Osteoblast (primary cell): ENCODE results near the gene CELSR1. TPM values are rescaled to one million over a fixed set of nuclear protein-coding genes. Genes with fewer than 3 reads are reported as not detected.
A peak's percentile ranks its signal among the peaks of the same experiment; 100 is the strongest.

Experiments
- DNase-seq: peaks from one replicate; pipeline ENCODE4 v3.0.0; 2011; ENCODE audit warnings: low spot score, mixed read lengths; ENCODE audit not compliant: insufficient read length; ENCODE audit errors: missing footprints
- H2AFZ ChIP-seq: 2 replicates; pipeline ENCODE4 v1.6.0; 2011; ENCODE audit warnings: mild to moderate bottlenecking, low read length
- H3K27ac ChIP-seq: 2 replicates; pipeline ENCODE4 v1.5.1; 2011; ENCODE audit warnings: mild to moderate bottlenecking, low read depth, low read length, moderate library complexity
- H3K27me3 ChIP-seq: 2 replicates; pipeline ENCODE4 v1.6.0; 2012; ENCODE audit warnings: mild to moderate bottlenecking, control low read depth, inconsistent platforms, low read length, moderate library complexity; ENCODE audit not compliant: insufficient read depth
- H3K36me3 ChIP-seq: 2 replicates; pipeline ENCODE4 v1.5.1; 2011; ENCODE audit warnings: mild to moderate bottlenecking, low read length, control low read depth, moderate library complexity; ENCODE audit not compliant: insufficient read depth
- H3K4me1 ChIP-seq: 2 replicates; pipeline ENCODE4 v1.5.1; 2011; ENCODE audit warnings: mild to moderate bottlenecking, low read length, control low read depth, moderate library complexity; ENCODE audit not compliant: insufficient read depth
- H3K4me2 ChIP-seq: 2 replicates; pipeline ENCODE4 v1.6.0; 2011; ENCODE audit warnings: mild to moderate bottlenecking, low read length; ENCODE audit not compliant: insufficient read depth
- H3K4me3 ChIP-seq: fragments of 200-600 bp; sonication (generic); 3 replicates; pipeline ENCODE4 v1.5.1; 2012; ENCODE audit warnings: mild to moderate bottlenecking, low read length, inconsistent platforms; ENCODE audit not compliant: insufficient read depth
- H3K79me2 ChIP-seq: 2 replicates; pipeline ENCODE4 v1.6.0; 2012; ENCODE audit warnings: mild to moderate bottlenecking, low read length, control low read depth, inconsistent platforms; ENCODE audit not compliant: insufficient read depth
- H3K9me3 ChIP-seq: 2 replicates; pipeline ENCODE4 v1.5.1; 2011; ENCODE audit warnings: low read depth, low read length, control low read depth
- H4K20me1 ChIP-seq: 2 replicates; pipeline ENCODE4 v1.6.0; 2012; ENCODE audit warnings: mild to moderate bottlenecking, low read length, control low read depth; ENCODE audit not compliant: insufficient read depth
- CTCF ChIP-seq: IDR thresholded peaks from 2 replicates; pipeline ENCODE4 v1.5.1; 2011; ENCODE audit warnings: mild to moderate bottlenecking, low read depth, low read length, moderate library complexity; ENCODE audit errors: extremely low read depth
- total RNA-seq: library from RNA; depleted of rRNA; stranded (reverse); fragments of >200 nt; gene quantifications from 2 replicates; pipeline ENCODE4 v1.2.3, GENCODE V29; 2012

Gene CELSR1
- total RNA-seq: 2.7 and 3.6 TPM in 2 replicates

GRCh38 chr22:46537225-46537945 lies at the start of gene CELSR1:
Gene CELSR1 (minus strand): TSS chr22:46537620. CDS start chr22:46537170, 450 bp downstream.
- DNase-seq: no peak
- no peak within 1 kb of the TSS for H2AFZ ChIP-seq

GRCh38 chr22:46587061-46587460 lies 49.6 kb upstream of the CELSR1 start:
- Histone ChIP-seq H2AFZ (no peak overlapping the region), H3K27ac (no peak overlapping the region), H3K9me3 (no peaks in the 10 kb centered on the region), H3K27me3 (no peaks in the 10 kb centered on the region), H3K4me3 (no peak overlapping the region), H3K4me2 (no peak overlapping the region), H3K4me1 (peaks cover 2% of the 10 kb centered on the region), H3K79me2 (peaks cover 18% of the 10 kb centered on the region), H4K20me1 (peaks cover 41% of the 10 kb centered on the region), H3K36me3 (no peaks in the 10 kb centered on the region)
- DNase-seq: peak; percentile 42
- no peak for TF ChIP-seq CTCF

More at GRCh38 chr22:46537225-46537945, at the start of gene CELSR1:
- no peaks in the 10 kb centered on the region for H3K79me2 ChIP-seq
- no peaks in the 10 kb centered on the region for H3K9me3 ChIP-seq
- H3K27me3 ChIP-seq: peaks cover 20% of the 10 kb centered on the region
- no peak for TF ChIP-seq CTCF
- no peaks in the 10 kb centered on the region for H4K20me1 ChIP-seq
- peak within 1 kb of the TSS; percentile 55 for H3K4me3 ChIP-seq
- peaks cover 15% of the 10 kb centered on the region for H3K4me1 ChIP-seq
- peak within 1 kb of the TSS; percentile 70 for H3K4me2 ChIP-seq
- H3K27ac ChIP-seq: no peak within 1 kb of the TSS
- no peaks in the 10 kb centered on the region for H3K36me3 ChIP-seq

- Histone ChIP-seq H3K79me2 (peaks cover 23% of the 10 kb centered on the region), H3K4me3 (no peak overlapping the region), H3K27ac (no peak overlapping the region), H3K4me1 (no peaks in the 10 kb centered on the region), H3K9me3 (no peaks in the 10 kb centered on the region), H3K36me3 (no peaks in the 10 kb centered on the region), H3K27me3 (no peaks in the 10 kb centered on the region), H4K20me1 (peaks cover 45% of the 10 kb centered on the region), H3K4me2 (no peak overlapping the region), H2AFZ (no peak overlapping the region)
- TF ChIP-seq CTCF: no peak
- DNase-seq: peak; percentile 37
Measured at GRCh38 chr22:46586531-46587011, 49.2 kb upstream of the CELSR1 start.

- H3K79me2 ChIP-seq: peaks cover 27% of the 10 kb centered on the region
- no peak for TF ChIP-seq CTCF
- no peaks in the 10 kb centered on the region for H3K36me3 ChIP-seq
- no peak overlapping the region for H3K4me3 ChIP-seq
- no peak overlapping the region for H3K4me2 ChIP-seq
- no peak overlapping the region for H3K27ac ChIP-seq
- no peaks in the 10 kb centered on the region for H3K4me1 ChIP-seq
- H2AFZ ChIP-seq: no peak overlapping the region
- H3K9me3 ChIP-seq: no peaks in the 10 kb centered on the region
- DNase-seq: peak; percentile 65
- no peaks in the 10 kb centered on the region for H3K27me3 ChIP-seq
- H4K20me1 ChIP-seq: peaks cover 47% of the 10 kb centered on the region
Measured at GRCh38 chr22:46586123-46586519, 48.7 kb upstream of the CELSR1 start.
